ENCODE data around the gene USP6NL.

The USP6NL gene

GRCh38 chr10:11573497-11573896 lies 38.0 kb downstream of the USP6NL start:
- Histone ChIP-seq H3K36me3 (ENCODE audit: insufficient read depth, low read length) (no peaks in the 10 kb centered on the region), H3K27ac (no peak overlapping the region), H3K9ac (ENCODE audit: insufficient read length) (no peak overlapping the region), H3K9me3 (ENCODE audit: low read depth, low read length) (no peaks in the 10 kb centered on the region), H3K4me3 (no peak overlapping the region)
- no peak for DNase-seq (ENCODE audit: low read depth, low spot score)
- no peak for TF ChIP-seq FOXP2 (optimal IDR thresholded peaks at IDR 0.05; ENCODE audit: control extremely low read depth, extremely low read length, insufficient read depth)
- TF ChIP-seq EZH2 (IDR thresholded peaks at IDR 0.05): no peak
- no peak for TF ChIP-seq POLR2AphosphoS5 (IDR thresholded peaks at IDR 0.05; ENCODE audit: borderline replicate concordance, low read depth, low read length)

- TF ChIP-seq EZH2 (IDR thresholded peaks at IDR 0.05): no peak
- no peak for TF ChIP-seq POLR2AphosphoS5 (IDR thresholded peaks at IDR 0.05; ENCODE audit: borderline replicate concordance, low read depth, low read length)
- TF ChIP-seq FOXP2 (optimal IDR thresholded peaks at IDR 0.05; ENCODE audit: control extremely low read depth, extremely low read length, insufficient read depth): no peak
- Histone ChIP-seq H3K9me3 (ENCODE audit: low read depth, low read length) (no peaks in the 10 kb centered on the region), H3K27ac (no peak overlapping the region), H3K4me3 (no peak overlapping the region), H3K36me3 (ENCODE audit: insufficient read depth, low read length) (no peaks in the 10 kb centered on the region), H3K9ac (ENCODE audit: insufficient read length) (no peak overlapping the region)
- DNase-seq (ENCODE audit: low read depth, low spot score): no peak
These were observed 40.7 kb downstream of the USP6NL start for GRCh38 chr10:11570751-11571150.

GRCh38 chr10:11569471-11569870 lies 42.0 kb downstream of the USP6NL start:
- no peak overlapping the region for H3K27ac ChIP-seq
- no peaks in the 10 kb centered on the region for H3K36me3 ChIP-seq (ENCODE audit: insufficient read depth, low read length)
- H3K9me3 ChIP-seq (ENCODE audit: low read depth, low read length): no peaks in the 10 kb centered on the region
- H3K9ac ChIP-seq (ENCODE audit: insufficient read length): no peak overlapping the region
- DNase-seq (ENCODE audit: low read depth, low spot score): no peak
- TF ChIP-seq EZH2 (IDR thresholded peaks at IDR 0.05) (no peak), POLR2AphosphoS5 (IDR thresholded peaks at IDR 0.05; ENCODE audit: borderline replicate concordance, low read depth, low read length) (no peak), FOXP2 (optimal IDR thresholded peaks at IDR 0.05; ENCODE audit: control extremely low read depth, extremely low read length, insufficient read depth) (no peak)
- H3K4me3 ChIP-seq: no peak overlapping the region

- Histone ChIP-seq H3K36me3 (ENCODE audit: insufficient read depth, low read length) (no peaks in the 10 kb centered on the region), H3K9ac (ENCODE audit: insufficient read length) (no peak overlapping the region), H3K4me3 (no peak overlapping the region), H3K9me3 (ENCODE audit: low read depth, low read length) (no peaks in the 10 kb centered on the region), H3K27ac (no peak overlapping the region)
- no peak for DNase-seq (ENCODE audit: low read depth, low spot score)
- TF ChIP-seq EZH2 (IDR thresholded peaks at IDR 0.05): no peak
- TF ChIP-seq FOXP2 (optimal IDR thresholded peaks at IDR 0.05; ENCODE audit: control extremely low read depth, extremely low read length, insufficient read depth): no peak
- no peak for TF ChIP-seq POLR2AphosphoS5 (IDR thresholded peaks at IDR 0.05; ENCODE audit: borderline replicate concordance, low read depth, low read length)
These were observed 42.9 kb downstream of the USP6NL start for GRCh38 chr10:11568578-11568977.

GRCh38 chr10:11564741-11565140 lies 46.7 kb downstream of the USP6NL start:
- no peaks in the 10 kb centered on the region for H3K9me3 ChIP-seq (ENCODE audit: low read depth, low read length)
- no peak overlapping the region for H3K9ac ChIP-seq (ENCODE audit: insufficient read length)
- H3K36me3 ChIP-seq (ENCODE audit: insufficient read depth, low read length): no peaks in the 10 kb centered on the region
- TF ChIP-seq EZH2 (IDR thresholded peaks at IDR 0.05) (no peak), POLR2AphosphoS5 (IDR thresholded peaks at IDR 0.05; ENCODE audit: borderline replicate concordance, low read depth, low read length) (no peak), FOXP2 (optimal IDR thresholded peaks at IDR 0.05; ENCODE audit: control extremely low read depth, extremely low read length, insufficient read depth) (no peak)
- H3K27ac ChIP-seq: no peak overlapping the region
- no peak for DNase-seq (ENCODE audit: low read depth, low spot score)
- no peak overlapping the region for H3K4me3 ChIP-seq

- no peak overlapping the region for H3K9ac ChIP-seq (ENCODE audit: insufficient read length)
- H3K4me3 ChIP-seq: no peak overlapping the region
- no peak overlapping the region for H3K27ac ChIP-seq
- DNase-seq (ENCODE audit: low read depth, low spot score): no peak
- no peaks in the 10 kb centered on the region for H3K36me3 ChIP-seq (ENCODE audit: insufficient read depth, low read length)
- TF ChIP-seq EZH2 (IDR thresholded peaks at IDR 0.05) (no peak), POLR2AphosphoS5 (IDR thresholded peaks at IDR 0.05; ENCODE audit: borderline replicate concordance, low read depth, low read length) (no peak), FOXP2 (optimal IDR thresholded peaks at IDR 0.05; ENCODE audit: control extremely low read depth, extremely low read length, insufficient read depth) (no peak)
- H3K9me3 ChIP-seq (ENCODE audit: low read depth, low read length): no peaks in the 10 kb centered on the region
These were observed 47.5 kb downstream of the USP6NL start for GRCh38 chr10:11563936-11564335.

- no peaks in the 10 kb centered on the region for H3K9me3 ChIP-seq (ENCODE audit: low read depth, low read length)
- H3K27ac ChIP-seq: no peak overlapping the region
- no peaks in the 10 kb centered on the region for H3K36me3 ChIP-seq (ENCODE audit: insufficient read depth, low read length)
- H3K9ac ChIP-seq (ENCODE audit: insufficient read length): no peak overlapping the region
- TF ChIP-seq EZH2 (IDR thresholded peaks at IDR 0.05) (no peak), POLR2AphosphoS5 (IDR thresholded peaks at IDR 0.05; ENCODE audit: borderline replicate concordance, low read depth, low read length) (no peak), FOXP2 (optimal IDR thresholded peaks at IDR 0.05; ENCODE audit: control extremely low read depth, extremely low read length, insufficient read depth) (no peak)
- H3K4me3 ChIP-seq: no peak overlapping the region
- DNase-seq (ENCODE audit: low read depth, low spot score): no peak
These were observed 48.6 kb downstream of the USP6NL start for GRCh38 chr10:11562888-11563287.

- TF ChIP-seq POLR2AphosphoS5 (IDR thresholded peaks at IDR 0.05; ENCODE audit: borderline replicate concordance, low read depth, low read length) (no peak), FOXP2 (optimal IDR thresholded peaks at IDR 0.05; ENCODE audit: control extremely low read depth, extremely low read length, insufficient read depth) (no peak), EZH2 (IDR thresholded peaks at IDR 0.05) (no peak)
- Histone ChIP-seq H3K9ac (ENCODE audit: insufficient read length) (no peak overlapping the region), H3K9me3 (ENCODE audit: low read depth, low read length) (no peaks in the 10 kb centered on the region), H3K4me3 (no peak overlapping the region), H3K36me3 (ENCODE audit: insufficient read depth, low read length) (no peaks in the 10 kb centered on the region), H3K27ac (no peak overlapping the region)
- DNase-seq (ENCODE audit: low read depth, low spot score): no peak
These were observed 51.3 kb downstream of the USP6NL start for GRCh38 chr10:11560076-11560709.

- TF ChIP-seq POLR2AphosphoS5 (IDR thresholded peaks at IDR 0.05; ENCODE audit: borderline replicate concordance, low read depth, low read length) (no peak), EZH2 (IDR thresholded peaks at IDR 0.05) (no peak), FOXP2 (optimal IDR thresholded peaks at IDR 0.05; ENCODE audit: control extremely low read depth, extremely low read length, insufficient read depth) (no peak)
- no peaks in the 10 kb centered on the region for H3K9me3 ChIP-seq (ENCODE audit: low read depth, low read length)
- no peak overlapping the region for H3K27ac ChIP-seq
- H3K4me3 ChIP-seq: no peak overlapping the region
- no peak overlapping the region for H3K9ac ChIP-seq (ENCODE audit: insufficient read length)
- no peak for DNase-seq (ENCODE audit: low read depth, low spot score)
- no peaks in the 10 kb centered on the region for H3K36me3 ChIP-seq (ENCODE audit: insufficient read depth, low read length)
These were observed 53.5 kb downstream of the USP6NL start for GRCh38 chr10:11557967-11558366.

Data from SK-N-MC (cell line).